HepG2 (cell line): ENCODE results near the gene LATS1. TPM values are rescaled to one million over a fixed set of nuclear protein-coding genes. Genes with fewer than 3 reads are reported as not detected.

Experiments used
- ATAC-seq: fragments of 200-7000 bp; cut with Tn5 transposase; 3 replicates; pipeline ENCODE4 v1.9.1; 2020; ENCODE audit warnings: mild to moderate bottlenecking, moderate library complexity
- BruUV-seq: library from RNA; stranded (reverse); fragments of 400-500 nt; replicated peaks from 2 replicates; lab custom pipeline; 2021; lab: Mats Ljungman, UMichigan
- CTCF ChIA-PET: fragments of 300-600 bp; formaldehyde crosslinking; extraction: SDS; loops from one replicate; lab custom pipeline; 2021; ENCODE audit warnings: low total read pairs, inconsistent platforms, low intra/inter-chr PET ratio; lab: Yijun Ruan, JAX
- POLR2A ChIA-PET: fragments of 350-600 bp; sonication (Branson Sonifier 250); formaldehyde crosslinking; loops from one replicate; lab custom pipeline; 2020; ENCODE audit warnings: antibody characterized with exemption, inconsistent platforms; lab: Yijun Ruan, JAX
- DNase-seq: peaks from one replicate; pipeline ENCODE4 v3.0.0-alpha.2; 2015; ENCODE audit warnings: low spot score
- FAIRE-seq: peaks from 3 replicates; lab custom pipeline; 2011; peaks lifted over from hg19 to GRCh38; lab: Jason Lieb, UNC
- H2AFZ ChIP-seq: one replicate; pipeline ENCODE4 v1.6.1; 2011; ENCODE audit warnings: low read length, inconsistent platforms
- H3K27ac ChIP-seq: fragments of 300-600 bp; 3 replicates; pipeline ENCODE4 v1.8.0; 2011; ENCODE audit warnings: mixed run types, mild to moderate bottlenecking, mixed read lengths, low read length, inconsistent platforms; ENCODE audit not compliant: insufficient read depth; ENCODE audit errors: extremely low read length
- H3K27me3 ChIP-seq, 2 experiments: fragments of 200-600 bp in 1 of 2; 2 replicates in 1 of 2; 3 replicates in 1 of 2; pipeline versions ENCODE4 v1.6.0 to v1.8.0; 2011; ENCODE audit warnings: low read length in 2 of 2, mild to moderate bottlenecking in 2 of 2, moderate library complexity in 2 of 2, inconsistent platforms in 1 of 2; ENCODE audit not compliant: insufficient read depth in 2 of 2, control insufficient read depth in 1 of 2
- H3K36me3 ChIP-seq, 2 experiments: fragments of 200-600 bp in 1 of 2; replicated peaks in 1 of 2; 2 replicates in 1 of 2; 3 replicates in 1 of 2; pipeline versions ENCODE4 v1.5.1 to v1.8.0; 2011; ENCODE audit warnings: low read length in 2 of 2, inconsistent platforms in 1 of 2; ENCODE audit not compliant: insufficient read depth in 2 of 2, control insufficient read depth in 1 of 2
- H3K4me1 ChIP-seq: 2 replicates; pipeline ENCODE4 v1.5.1; 2012; ENCODE audit warnings: low read length, inconsistent platforms; ENCODE audit not compliant: insufficient read depth
- H3K4me2 ChIP-seq: 2 replicates; pipeline ENCODE4 v1.6.0; 2011; ENCODE audit warnings: low read depth, low read length, inconsistent platforms
- H3K4me3 ChIP-seq, 3 experiments: fragments of 200-600 bp in 1 of 3; sonication (generic), shearing (Covaris generic) in 1 of 3; replicated peaks in 1 of 3; 2 replicates each; pipeline ENCODE4 v1.5.1; 2011 to 2016; ENCODE audit warnings: low read length in 3 of 3, inconsistent platforms in 2 of 3, low read depth in 2 of 3, mild to moderate bottlenecking in 2 of 3, control low read depth in 1 of 3, mixed read lengths in 1 of 3; ENCODE audit not compliant: insufficient read depth in 1 of 3
- H3K79me2 ChIP-seq: one replicate; pipeline ENCODE4 v1.6.1; 2011; ENCODE audit warnings: low read length, inconsistent platforms; ENCODE audit not compliant: insufficient read depth
- H3K9ac ChIP-seq: 2 replicates; pipeline ENCODE4 v1.6.0; 2011; ENCODE audit warnings: mild to moderate bottlenecking, low read depth, low read length, inconsistent platforms; ENCODE audit not compliant: insufficient read depth
- H3K9me3 ChIP-seq: 2 replicates; pipeline ENCODE4 v1.5.1; 2012; ENCODE audit warnings: mild to moderate bottlenecking, low read length
- H4K20me1 ChIP-seq: 2 replicates; pipeline ENCODE4 v1.6.0; 2011; ENCODE audit warnings: inconsistent platforms, mild to moderate bottlenecking, low read length, moderate library complexity; ENCODE audit not compliant: insufficient read depth
- FOXA3 ChIP-seq: IDR thresholded peaks from 2 replicates; pipeline ENCODE4 v1.6.1; 2016; ENCODE audit warnings: missing genetic modification reagents, missing compliant biosample characterization
- KMT2B ChIP-seq: IDR thresholded peaks from 2 replicates; pipeline ENCODE4 v1.6.1; 2016; ENCODE audit warnings: missing genetic modification reagents, missing compliant biosample characterization
- MAFG ChIP-seq: sonication (generic); formaldehyde crosslinking; IDR thresholded peaks from 2 replicates; pipeline ENCODE4 v1.5.1; 2020; ENCODE audit warnings: mild to moderate bottlenecking, missing genetic modification reagents
- MEIS1 ChIP-seq: sonication (generic); formaldehyde crosslinking; IDR thresholded peaks from 2 replicates; pipeline ENCODE4 v1.9.0; 2021; ENCODE audit warnings: mild to moderate bottlenecking, missing genetic modification reagents, moderate library complexity, borderline replicate concordance
- NONO ChIP-seq, 2 experiments: fragments of 450-650 bp in 1 of 2; sonication (generic) in 1 of 2; formaldehyde crosslinking in 1 of 2; IDR thresholded peaks in 1 of 2; conservative IDR thresholded peaks in 1 of 2; 2 replicates each; pipeline versions ENCODE4 v1.6.1 to v1.8.0; 2017 to 2022; ENCODE audit warnings: mild to moderate bottlenecking in 1 of 2, missing genetic modification reagents in 1 of 2, moderate library complexity in 1 of 2
- STAT5B ChIP-seq: sonication (generic); formaldehyde crosslinking; IDR thresholded peaks from 2 replicates; pipeline ENCODE4 v1.4.0; 2020; ENCODE audit warnings: missing genetic modification reagents
- ZBTB38 ChIP-seq: sonication (generic); formaldehyde crosslinking; IDR thresholded peaks from 2 replicates; pipeline ENCODE4 v1.5.1; 2020; ENCODE audit warnings: mild to moderate bottlenecking, missing genetic modification reagents
- ZFP1 ChIP-seq: IDR thresholded peaks from 2 replicates; pipeline ENCODE4 v1.6.1; 2016
- ZMYM2 ChIP-seq: sonication (generic); formaldehyde crosslinking; IDR thresholded peaks from 2 replicates; pipeline ENCODE4 v1.8.0; 2022; ENCODE audit warnings: mild to moderate bottlenecking, missing genetic modification reagents
- ZNF335 ChIP-seq: sonication (generic); formaldehyde crosslinking; IDR thresholded peaks from 2 replicates; pipeline ENCODE4 v1.4.0; 2020; ENCODE audit warnings: missing genetic modification reagents
- ZNF775 ChIP-seq: sonication (generic); formaldehyde crosslinking; IDR thresholded peaks from 2 replicates; pipeline ENCODE4 v1.4.0; 2020; ENCODE audit warnings: missing genetic modification reagents, mild to moderate bottlenecking, moderate library complexity, borderline replicate concordance
- ZZZ3 ChIP-seq: sonication (generic); formaldehyde crosslinking; IDR thresholded peaks from 2 replicates; pipeline ENCODE4 v1.4.0; 2020; ENCODE audit warnings: missing genetic modification reagents, mild to moderate bottlenecking, borderline replicate concordance
- WGBS: methylation state at CpG from one replicate; pipeline ENCODE4 v1.1.6; 2017; ENCODE audit warnings: low lambda C conversion rate; 5-methylcytosine and 5-hydroxymethylcytosine counted together
- in situ Hi-C: cut with HindIII; loops from 2 replicates; pipeline ENCODE4 v1.10.0; 2017; ENCODE audit warnings: low pct_unique_long_range_greater_than_20kb; ENCODE audit not compliant: extremely low pct_ligation_motif_present
- intact Hi-C: fragments of 100-400 bp; cut with micrococcal nuclease; formaldehyde crosslinking; loops from one replicate; pipeline ENCODE4 v1.10.0; 2022; ENCODE audit not compliant: unreplicated experiment
- polyA plus RNA-seq, 8 experiments: library from polyadenylated mRNA; depleted of rRNA in 3 of 8; stranded (reverse) in 7 of 8; unstranded in 1 of 8; fragments of >200 nt; fragmentation: Illumina TruSeq in 4 of 8; extraction: Trizol in 4 of 8; gene quantifications; 2 replicates each; pipeline versions ENCODE4 v1.2.1 to v1.2.3, GENCODE V29; 2011 to 2016; ENCODE audit warnings: low read depth in 4 of 8, missing spikeins in 1 of 8, mixed read lengths in 1 of 8; ENCODE audit not compliant: insufficient read depth in 1 of 8
- total RNA-seq, 5 experiments: library from RNA; depleted of rRNA; stranded (reverse); fragments of >200 nt; fragmentation: Illumina TruSeq; extraction: Trizol; gene quantifications; 2 replicates each; pipeline ENCODE4 v1.2.3, GENCODE V29; 2016; ENCODE audit warnings: low read depth in 1 of 5
- TF ChIP-seq, protein P1 (sequence below): IDR thresholded peaks from 2 replicates; pipeline ENCODE4 v1.6.1; 2016; ENCODE audit warnings: low read depth, missing genetic modification reagents, missing compliant biosample characterization
- TF ChIP-seq, protein P2 (sequence below): sonication (generic); formaldehyde crosslinking; conservative IDR thresholded peaks from 2 replicates; pipeline ENCODE4 v1.4.0; 2020; ENCODE audit warnings: missing genetic modification reagents
- TF ChIP-seq, protein P3 (sequence below): IDR thresholded peaks from 2 replicates; pipeline ENCODE4 v1.6.1; 2016; ENCODE audit warnings: missing compliant biosample characterization, missing genetic modification reagents, borderline replicate concordance

The LATS1 gene
- total and polyA plus RNA-seq, 2 of the 13 experiments (the other 11 are each of a cell fraction or from before 2014, with no cell fraction given): 9.9 to 12.6 TPM

GRCh38 chr6:149746147-149746946 lies 28.4 kb upstream of the LATS1 start, which contains the start of gene NUP43:
Gene NUP43 (minus strand): TSS chr6:149746529. CDS start chr6:149746495, 34 bp downstream.
- Histone ChIP-seq H3K9me3 (no peaks in the 10 kb centered on the region), H4K20me1 (peaks cover 13% of the 10 kb centered on the region), H3K4me2 (peak within 1 kb of the TSS; percentile 82), H3K36me3 (peaks cover 3 to 22% of the 10 kb centered on the region in 2 experiments; a peak in 4 of 5 replicates), H3K79me2 (peaks cover 35% of the 10 kb centered on the region), H3K27ac (peak within 1 kb of the TSS; percentile 84), H3K9ac (peak within 1 kb of the TSS; percentile 91), H3K4me3 (peak within 1 kb of the TSS; percentile 78 to 98 (median 92)), H3K27me3 (no peaks in the 10 kb centered on the region; a peak in 1 of 5 replicates), H2AFZ (peak within 1 kb of the TSS; percentile 81), H3K4me1 (peaks cover 33% of the 10 kb centered on the region)
- ATAC-seq: peak; percentile 73
- in situ Hi-C loops: no loop called here
- peak; percentile 85 for FAIRE-seq
- WGBS: 3% methylated on average over 31 of the region's 41 CpGs
- intact Hi-C loops: loop anchor here (1.0 to 5.0 kb wide), 2 partner anchors 22 to 116 kb away; partner anchors contain the start of gene LRP11
- ChIA-PET CTCF (interaction anchor here (1.3 kb wide), 1 partner anchor 23 kb away, joined by 3 read pairs; no protein-coding TSS in a partner anchor), POLR2A (interaction anchor here (1.0 to 7.6 kb wide), 3 partner anchors 10 to 29 kb away, joined by 3 to 77 read pairs (median 4); partner anchors contain the start of gene LATS1)
- BruUV-seq: TSS peak; percentile 62
- DNase-seq: peak; percentile 95
- TF ChIP-seq FOXA3 (CRISPR knock-in tag) (peak; percentile 69; the same call in 1 of the 2 replicates), ZZZ3 (CRISPR knock-in tag) (peak; percentile 98; the same call in 1 of the 2 replicates), ZFP1 (CRISPR knock-in tag) (no peak; the same call in 1 of the 2 replicates), MAFG (CRISPR knock-in tag) (no peak), ZMYM2 (CRISPR knock-in tag) (no peak), ZBTB38 (CRISPR knock-in tag) (peak; percentile 93), NONO (IDR thresholded peaks at IDR 0.05) (no peak), NONO (CRISPR knock-in tag; conservative IDR thresholded peaks at IDR 0.05) (peak; percentile 89), MEIS1 (peak; percentile 92; the same call in 1 of the 2 replicates), ZNF335 (peak; percentile 64; the same call in 1 of the 2 replicates), STAT5B (CRISPR knock-in tag) (no peak), KMT2B (peak; percentile 98), ZNF775 (CRISPR knock-in tag) (no peak; the same call in 1 of the 2 replicates)
- TF ChIP-seq, protein P1, sequence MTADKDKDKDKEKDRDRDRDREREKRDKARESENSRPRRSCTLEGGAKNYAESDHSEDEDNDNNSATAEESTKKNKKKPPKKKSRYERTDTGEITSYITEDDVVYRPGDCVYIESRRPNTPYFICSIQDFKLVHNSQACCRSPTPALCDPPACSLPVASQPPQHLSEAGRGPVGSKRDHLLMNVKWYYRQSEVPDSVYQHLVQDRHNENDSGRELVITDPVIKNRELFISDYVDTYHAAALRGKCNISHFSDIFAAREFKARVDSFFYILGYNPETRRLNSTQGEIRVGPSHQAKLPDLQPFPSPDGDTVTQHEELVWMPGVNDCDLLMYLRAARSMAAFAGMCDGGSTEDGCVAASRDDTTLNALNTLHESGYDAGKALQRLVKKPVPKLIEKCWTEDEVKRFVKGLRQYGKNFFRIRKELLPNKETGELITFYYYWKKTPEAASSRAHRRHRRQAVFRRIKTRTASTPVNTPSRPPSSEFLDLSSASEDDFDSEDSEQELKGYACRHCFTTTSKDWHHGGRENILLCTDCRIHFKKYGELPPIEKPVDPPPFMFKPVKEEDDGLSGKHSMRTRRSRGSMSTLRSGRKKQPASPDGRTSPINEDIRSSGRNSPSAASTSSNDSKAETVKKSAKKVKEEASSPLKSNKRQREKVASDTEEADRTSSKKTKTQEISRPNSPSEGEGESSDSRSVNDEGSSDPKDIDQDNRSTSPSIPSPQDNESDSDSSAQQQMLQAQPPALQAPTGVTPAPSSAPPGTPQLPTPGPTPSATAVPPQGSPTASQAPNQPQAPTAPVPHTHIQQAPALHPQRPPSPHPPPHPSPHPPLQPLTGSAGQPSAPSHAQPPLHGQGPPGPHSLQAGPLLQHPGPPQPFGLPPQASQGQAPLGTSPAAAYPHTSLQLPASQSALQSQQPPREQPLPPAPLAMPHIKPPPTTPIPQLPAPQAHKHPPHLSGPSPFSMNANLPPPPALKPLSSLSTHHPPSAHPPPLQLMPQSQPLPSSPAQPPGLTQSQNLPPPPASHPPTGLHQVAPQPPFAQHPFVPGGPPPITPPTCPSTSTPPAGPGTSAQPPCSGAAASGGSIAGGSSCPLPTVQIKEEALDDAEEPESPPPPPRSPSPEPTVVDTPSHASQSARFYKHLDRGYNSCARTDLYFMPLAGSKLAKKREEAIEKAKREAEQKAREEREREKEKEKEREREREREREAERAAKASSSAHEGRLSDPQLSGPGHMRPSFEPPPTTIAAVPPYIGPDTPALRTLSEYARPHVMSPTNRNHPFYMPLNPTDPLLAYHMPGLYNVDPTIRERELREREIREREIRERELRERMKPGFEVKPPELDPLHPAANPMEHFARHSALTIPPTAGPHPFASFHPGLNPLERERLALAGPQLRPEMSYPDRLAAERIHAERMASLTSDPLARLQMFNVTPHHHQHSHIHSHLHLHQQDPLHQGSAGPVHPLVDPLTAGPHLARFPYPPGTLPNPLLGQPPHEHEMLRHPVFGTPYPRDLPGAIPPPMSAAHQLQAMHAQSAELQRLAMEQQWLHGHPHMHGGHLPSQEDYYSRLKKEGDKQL (CRISPR knock-in tag): no peak
- TF ChIP-seq, protein P2, sequence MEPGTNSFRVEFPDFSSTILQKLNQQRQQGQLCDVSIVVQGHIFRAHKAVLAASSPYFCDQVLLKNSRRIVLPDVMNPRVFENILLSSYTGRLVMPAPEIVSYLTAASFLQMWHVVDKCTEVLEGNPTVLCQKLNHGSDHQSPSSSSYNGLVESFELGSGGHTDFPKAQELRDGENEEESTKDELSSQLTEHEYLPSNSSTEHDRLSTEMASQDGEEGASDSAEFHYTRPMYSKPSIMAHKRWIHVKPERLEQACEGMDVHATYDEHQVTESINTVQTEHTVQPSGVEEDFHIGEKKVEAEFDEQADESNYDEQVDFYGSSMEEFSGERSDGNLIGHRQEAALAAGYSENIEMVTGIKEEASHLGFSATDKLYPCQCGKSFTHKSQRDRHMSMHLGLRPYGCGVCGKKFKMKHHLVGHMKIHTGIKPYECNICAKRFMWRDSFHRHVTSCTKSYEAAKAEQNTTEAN (CRISPR knock-in tag): no peak; the same call in 1 of the 2 replicates
- TF ChIP-seq, protein P3, sequence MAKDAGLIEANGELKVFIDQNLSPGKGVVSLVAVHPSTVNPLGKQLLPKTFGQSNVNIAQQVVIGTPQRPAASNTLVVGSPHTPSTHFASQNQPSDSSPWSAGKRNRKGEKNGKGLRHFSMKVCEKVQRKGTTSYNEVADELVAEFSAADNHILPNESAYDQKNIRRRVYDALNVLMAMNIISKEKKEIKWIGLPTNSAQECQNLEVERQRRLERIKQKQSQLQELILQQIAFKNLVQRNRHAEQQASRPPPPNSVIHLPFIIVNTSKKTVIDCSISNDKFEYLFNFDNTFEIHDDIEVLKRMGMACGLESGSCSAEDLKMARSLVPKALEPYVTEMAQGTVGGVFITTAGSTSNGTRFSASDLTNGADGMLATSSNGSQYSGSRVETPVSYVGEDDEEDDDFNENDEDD (CRISPR knock-in tag): peak; percentile 95
